GM21447 (cell line): ENCODE results near the gene MSGN1.
"Not testable (repeated sequence)": the region's sequence is repeated elsewhere in the genome, so short reads cannot be mapped to it uniquely, and the experiment has no call there.

Experiments
- ATAC-seq: cut with Tn5 transposase; IDR thresholded peaks from one replicate; pipeline ENCODE4 v1.9.1; 2021; ENCODE audit not compliant: unreplicated experiment

The MSGN1 gene

GRCh38 chr2:17804358-17804757 is 11.9 kb upstream of the MSGN1 start:
- peak; percentile 71 for ATAC-seq

GRCh38 chr2:17805166-17805565 is 11.1 kb upstream of the MSGN1 start:
- ATAC-seq: peak; percentile 68

GRCh38 chr2:17805717-17806363 is 10.4 kb upstream of the MSGN1 start:
- no peak for ATAC-seq

GRCh38 chr2:17813010-17813741 is 3.1 kb upstream of the MSGN1 start:
- ATAC-seq: peak; percentile 45

GRCh38 chr2:17813742-17814473 is 2.4 kb upstream of the MSGN1 start:
- peak; percentile 91 for ATAC-seq

GRCh38 chr2:17814601-17815000 is 1.7 kb upstream of the MSGN1 start:
- no peak for ATAC-seq

- ATAC-seq: peak; percentile 31
These were observed 634 bp upstream of the MSGN1 start for GRCh38 chr2:17815468-17816184.

GRCh38 chr2:17818235-17818815 is 2.1 kb downstream of the MSGN1 start:
- no peak for ATAC-seq

GRCh38 chr2:17821080-17821479 is 4.8 kb downstream of the MSGN1 start:
- ATAC-seq: no peak

GRCh38 chr2:17821535-17822444 is 5.5 kb downstream of the MSGN1 start:
- ATAC-seq: peak; percentile 43

GRCh38 chr2:17822445-17823117 is 6.3 kb downstream of the MSGN1 start:
- ATAC-seq: peak; percentile 73

- ATAC-seq: not testable (repeated sequence)
These were observed 7.4 kb downstream of the MSGN1 start for GRCh38 chr2:17823646-17824045.

GRCh38 chr2:17827316-17827715 is 11.1 kb downstream of the MSGN1 start:
- ATAC-seq: no peak

GRCh38 chr2:17827785-17828184 is 11.5 kb downstream of the MSGN1 start:
- no peak for ATAC-seq

- peak; percentile 90 for ATAC-seq
These were observed 14.1 kb downstream of the MSGN1 start for GRCh38 chr2:17830053-17831034.

- no peak for ATAC-seq
These were observed 19.3 kb downstream of the MSGN1 start for GRCh38 chr2:17835516-17835915.

- ATAC-seq: no peak
These were observed 23.7 kb downstream of the MSGN1 start for GRCh38 chr2:17839959-17840358.

- no peak for ATAC-seq
These were observed 27.2 kb downstream of the MSGN1 start for GRCh38 chr2:17843457-17843856.
